Measurements from ENCODE around the gene MED17.
"Not testable (repeated sequence)": the region's sequence is repeated elsewhere in the genome, so short reads cannot be mapped to it uniquely, and the experiment has no call there.

The MED17 gene

GRCh38 chr11:93784145-93784934 is at the start of gene MED17:
Gene MED17 (plus strand): TSS chr11:93784282. CDS start chr11:93784514, 232 bp downstream.
- peak; percentile 85 for DNase-seq (ENCODE audit: low read depth)

- DNase-seq (ENCODE audit: low read depth), result no peak
These were observed 49.5 kb upstream of the MED17 start for GRCh38 chr11:93734427-93735222.

GRCh38 chr11:93735627-93736026 is 48.5 kb upstream of the MED17 start:
- DNase-seq (ENCODE audit: low read depth), result no peak

DNA sequence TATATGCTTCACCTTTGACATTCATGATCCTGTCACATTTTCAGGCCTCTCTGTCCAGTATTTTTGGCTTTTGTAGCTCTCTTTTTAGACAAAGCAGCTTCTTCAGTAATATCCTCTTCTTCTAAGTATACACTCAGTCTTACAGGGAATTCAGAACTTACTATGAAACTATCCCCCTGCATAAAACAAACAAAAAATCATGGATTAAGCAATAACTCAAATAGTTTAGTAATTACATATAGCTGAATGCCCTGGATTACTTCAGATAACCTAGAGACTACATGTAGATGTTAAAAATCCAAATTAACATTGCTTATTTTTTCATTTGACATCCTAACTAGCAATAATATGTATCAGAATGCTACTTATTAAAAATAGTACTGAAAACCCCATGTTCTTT is 48.0 kb upstream of the MED17 start:
- no peak for DNase-seq (ENCODE audit: low read depth)

DNA sequence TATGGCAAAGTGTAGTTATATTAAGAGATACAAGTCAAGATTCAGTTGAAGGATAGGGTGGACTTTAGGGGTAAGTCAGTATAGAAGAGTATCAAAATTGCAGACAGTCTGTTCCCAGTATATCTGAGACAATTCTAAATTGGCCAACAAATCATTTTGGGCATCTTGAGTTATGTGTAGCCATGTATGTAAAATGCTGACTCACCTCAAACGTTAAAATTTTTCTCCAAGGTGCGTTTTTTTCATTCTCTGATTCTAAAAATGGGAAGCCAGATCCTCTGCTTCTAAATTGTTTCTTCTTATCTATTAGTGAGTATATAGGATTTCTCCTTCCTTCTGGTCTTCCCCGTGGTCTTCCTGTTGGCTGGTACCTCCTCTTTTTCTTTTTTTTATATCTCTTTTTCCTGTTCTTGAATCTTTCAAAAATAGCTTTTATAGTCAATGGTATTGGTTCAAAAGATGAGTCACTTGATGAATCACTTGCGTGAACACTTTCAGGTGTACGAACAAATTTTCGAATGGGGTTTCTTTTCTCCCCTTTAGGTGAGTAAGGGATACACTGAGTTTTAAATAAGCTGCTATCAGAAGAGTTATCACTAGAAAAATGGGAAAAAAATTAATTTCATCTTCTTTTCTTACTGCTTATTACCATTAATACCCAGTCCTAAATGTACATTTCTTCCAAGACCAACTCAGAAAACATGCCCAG is 46.0 kb upstream of the MED17 start:
- no peak for DNase-seq (ENCODE audit: low read depth)

DNA sequence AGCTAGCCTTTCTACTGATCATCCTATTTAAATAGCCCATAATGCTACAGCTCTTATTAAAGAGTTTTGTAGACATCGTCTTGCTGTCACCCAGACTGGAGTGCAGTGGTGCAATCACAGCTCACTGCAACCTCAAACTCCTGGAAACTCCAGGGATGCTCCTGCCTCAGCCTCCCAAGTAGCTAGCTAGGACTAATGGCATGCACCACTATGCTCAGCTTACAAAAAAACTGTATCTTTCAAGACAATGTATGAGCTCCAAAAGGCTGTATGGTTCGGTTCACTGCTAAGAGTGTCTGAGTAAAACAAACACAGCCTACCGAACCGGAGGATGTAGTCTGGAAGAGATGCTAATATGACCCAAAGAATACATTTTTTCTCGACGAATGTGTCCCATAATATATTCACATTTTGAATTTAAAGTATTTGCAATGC is 45.4 kb upstream of the MED17 start:
- DNase-seq (ENCODE audit: low read depth), result no peak

GRCh38 chr11:93740031-93740729 is 43.9 kb upstream of the MED17 start:
- DNase-seq (ENCODE audit: low read depth), result peak; percentile 22

GRCh38 chr11:93740730-93741093 is 43.4 kb upstream of the MED17 start:
- peak; percentile 38 for DNase-seq (ENCODE audit: low read depth)

DNA sequence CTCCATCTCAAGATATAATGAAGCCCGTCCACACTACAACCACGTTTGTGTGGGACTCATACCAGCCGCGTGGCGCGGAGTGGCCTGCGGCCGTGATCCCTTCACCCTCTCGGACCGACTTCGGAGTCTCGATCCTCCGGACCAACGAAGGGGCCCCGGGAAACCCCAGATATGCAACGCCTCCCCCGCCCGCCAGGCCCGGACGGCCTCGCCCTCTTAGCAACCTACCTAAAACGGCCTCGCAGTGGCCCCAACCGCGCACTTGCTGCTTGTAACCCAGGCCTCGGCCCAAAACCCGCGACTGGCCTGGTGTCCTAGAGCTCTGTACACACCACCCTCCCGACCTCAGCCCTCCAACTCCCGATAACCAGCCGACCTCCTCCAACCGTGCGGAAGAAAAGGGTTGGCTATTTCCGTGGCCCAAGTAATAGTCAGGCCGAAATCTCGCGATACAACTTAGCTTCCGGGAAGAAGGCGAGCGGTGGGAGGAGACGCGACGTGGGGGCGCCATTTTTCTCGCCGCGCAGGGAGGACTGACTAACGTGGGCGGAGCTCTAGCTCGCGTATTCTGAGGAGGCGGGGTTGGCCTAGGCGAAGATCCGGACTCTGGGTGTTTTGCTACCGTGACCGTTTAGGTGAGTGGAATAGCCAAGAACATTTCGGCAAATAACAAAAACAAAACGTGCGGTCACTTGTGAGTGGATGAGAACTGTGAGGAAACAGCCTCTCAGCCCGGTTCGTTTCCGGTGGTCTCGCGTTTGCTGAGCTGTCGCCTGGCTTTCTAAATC is 42.8 kb upstream of the MED17 start, which contains the start of the genes C11orf54 and TAF1D:
TSS of gene C11orf54 (plus strand) at position 579 of the 788 bp plus-strand sequence. CDS start 5,722 bp downstream, outside the sequence.
TSS of gene TAF1D (minus strand) at position 402 of the 788 bp plus-strand sequence. CDS start 2,191 bp downstream, outside the sequence.
- peak; percentile 88 for DNase-seq (ENCODE audit: low read depth)

GRCh38 chr11:93741882-93742226 is 42.2 kb upstream of the MED17 start:
- no peak for DNase-seq (ENCODE audit: low read depth)

- no peak for DNase-seq (ENCODE audit: low read depth)
These were observed 40.8 kb upstream of the MED17 start for GRCh38 chr11:93743291-93743690.

GRCh38 chr11:93744669-93745004 is 39.4 kb upstream of the MED17 start:
- no peak for DNase-seq (ENCODE audit: low read depth)

DNA sequence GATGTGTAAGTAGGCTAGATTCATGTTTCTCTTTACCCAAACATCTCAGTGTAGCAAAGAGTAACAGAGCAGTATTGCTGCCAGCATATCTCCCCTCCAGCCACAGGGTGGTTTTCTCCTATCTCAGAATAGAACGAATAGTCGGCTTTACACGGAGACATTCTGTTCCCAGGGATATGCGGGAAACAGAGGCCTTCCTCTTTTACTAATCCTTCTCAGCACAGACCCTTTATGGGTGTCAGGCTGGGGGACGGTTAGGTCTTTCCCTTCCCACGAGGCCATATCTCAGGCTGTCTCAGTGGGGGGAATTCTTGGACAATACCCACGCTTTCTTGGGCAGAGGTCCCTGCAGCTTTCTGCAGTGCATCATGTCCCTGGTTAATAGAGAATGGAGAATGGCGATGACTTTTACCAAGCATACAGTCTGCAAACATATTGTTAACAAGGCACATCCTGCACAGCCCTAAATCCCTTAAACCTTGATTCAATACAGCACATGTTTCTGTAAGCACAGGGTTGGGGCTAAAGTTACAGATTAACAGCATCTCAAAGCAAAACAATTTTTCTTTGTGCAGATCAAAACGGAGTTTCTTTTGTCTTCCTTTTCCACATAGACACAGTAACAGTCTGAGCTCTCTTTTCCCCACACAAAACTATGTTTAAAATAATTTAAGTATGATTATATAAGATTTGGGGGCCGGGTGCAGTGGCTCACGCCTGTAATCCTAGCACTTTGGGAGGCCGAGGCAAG is 38.9 kb upstream of the MED17 start:
- not testable (repeated sequence) for DNase-seq (ENCODE audit: low read depth)

GRCh38 chr11:93746101-93746500 is 38.0 kb upstream of the MED17 start:
- no peak for DNase-seq (ENCODE audit: low read depth)

GRCh38 chr11:93747122-93747521 is 37.0 kb upstream of the MED17 start:
- no peak for DNase-seq (ENCODE audit: low read depth)

DNA sequence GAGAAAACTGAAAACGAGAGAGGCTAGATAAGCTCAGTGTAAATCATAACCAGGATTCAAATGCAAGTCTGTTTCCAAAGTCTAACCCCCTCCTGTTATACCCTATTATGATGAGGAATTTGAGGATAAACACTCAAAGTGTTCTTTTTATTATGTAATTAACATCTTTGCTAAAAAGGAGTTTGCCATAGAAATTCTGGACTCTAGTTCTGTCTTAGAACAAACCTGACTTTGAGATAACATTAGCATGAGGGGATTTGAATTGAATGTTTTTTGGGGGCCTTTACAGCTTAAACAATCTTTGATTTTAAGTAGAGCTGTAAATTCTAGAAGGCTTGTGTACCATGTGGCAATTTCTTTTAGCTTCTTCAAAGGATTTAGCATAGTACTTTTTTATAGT is 33.1 kb upstream of the MED17 start:
- no peak for DNase-seq (ENCODE audit: low read depth)

DNA sequence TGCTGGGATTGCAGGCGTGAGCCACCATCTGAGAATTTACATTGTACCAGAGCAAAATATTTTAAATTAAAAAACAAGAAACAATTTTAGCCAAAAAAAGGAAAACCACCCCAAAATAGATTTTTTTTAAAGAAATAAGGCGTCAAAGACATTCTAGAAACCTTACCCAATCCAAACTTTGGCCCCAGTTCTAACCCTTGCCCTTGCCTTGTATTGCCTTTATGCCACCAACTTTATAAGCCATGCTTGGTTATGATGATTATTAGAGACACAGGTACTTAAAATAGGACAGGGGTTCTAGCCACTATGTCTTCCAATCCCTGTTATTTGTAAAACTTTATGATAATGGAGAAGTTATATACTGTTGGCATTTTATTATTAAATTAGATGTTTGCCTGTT is 30.8 kb upstream of the MED17 start:
- no peak for DNase-seq (ENCODE audit: low read depth)

GRCh38 chr11:93756748-93757147 is 27.3 kb upstream of the MED17 start:
- DNase-seq (ENCODE audit: low read depth), result no peak

- DNase-seq (ENCODE audit: low read depth), result no peak
These were observed 26.8 kb upstream of the MED17 start for GRCh38 chr11:93757301-93757700.

Data from stimulated activated CD8-positive, alpha-beta memory T cell treated with anti-CD3 and anti-CD28 coated beads, Interleukin-4, amount 100 ng/mL, for 24 hours (primary cell).